GM12872 (cell line): ENCODE results near the gene APPBP2.

Experiments used
- TF ChIP-seq, protein P1 (sequence below): IDR thresholded peaks from 3 replicates; pipeline ENCODE4 v1.5.1; 2011; ENCODE audit warnings: low read depth, mild to moderate bottlenecking, low read length, moderate library complexity; ENCODE audit not compliant: insufficient read depth

The APPBP2 gene

DNA sequence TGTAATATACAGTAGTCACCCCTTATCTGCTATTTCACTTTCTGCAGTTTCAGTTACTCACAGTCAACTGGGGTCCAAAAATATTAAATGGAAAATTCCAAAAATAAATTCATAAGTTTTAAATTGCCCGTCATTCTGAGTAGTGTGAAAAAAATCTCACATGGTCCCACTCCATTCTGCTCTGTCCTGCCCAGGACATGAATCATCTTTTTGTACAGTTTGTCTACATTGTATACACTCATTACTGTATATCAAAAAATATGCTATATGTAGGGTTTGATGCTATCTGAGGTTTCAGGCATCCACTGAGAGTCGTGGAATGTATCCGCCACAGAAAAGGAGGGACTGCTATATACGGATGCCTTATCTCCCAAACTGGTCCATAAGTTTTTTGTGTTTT lies 16.0 kb upstream of the APPBP2 start:
- TF ChIP-seq, protein P1, sequence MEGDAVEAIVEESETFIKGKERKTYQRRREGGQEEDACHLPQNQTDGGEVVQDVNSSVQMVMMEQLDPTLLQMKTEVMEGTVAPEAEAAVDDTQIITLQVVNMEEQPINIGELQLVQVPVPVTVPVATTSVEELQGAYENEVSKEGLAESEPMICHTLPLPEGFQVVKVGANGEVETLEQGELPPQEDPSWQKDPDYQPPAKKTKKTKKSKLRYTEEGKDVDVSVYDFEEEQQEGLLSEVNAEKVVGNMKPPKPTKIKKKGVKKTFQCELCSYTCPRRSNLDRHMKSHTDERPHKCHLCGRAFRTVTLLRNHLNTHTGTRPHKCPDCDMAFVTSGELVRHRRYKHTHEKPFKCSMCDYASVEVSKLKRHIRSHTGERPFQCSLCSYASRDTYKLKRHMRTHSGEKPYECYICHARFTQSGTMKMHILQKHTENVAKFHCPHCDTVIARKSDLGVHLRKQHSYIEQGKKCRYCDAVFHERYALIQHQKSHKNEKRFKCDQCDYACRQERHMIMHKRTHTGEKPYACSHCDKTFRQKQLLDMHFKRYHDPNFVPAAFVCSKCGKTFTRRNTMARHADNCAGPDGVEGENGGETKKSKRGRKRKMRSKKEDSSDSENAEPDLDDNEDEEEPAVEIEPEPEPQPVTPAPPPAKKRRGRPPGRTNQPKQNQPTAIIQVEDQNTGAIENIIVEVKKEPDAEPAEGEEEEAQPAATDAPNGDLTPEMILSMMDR, result no peak

DNA sequence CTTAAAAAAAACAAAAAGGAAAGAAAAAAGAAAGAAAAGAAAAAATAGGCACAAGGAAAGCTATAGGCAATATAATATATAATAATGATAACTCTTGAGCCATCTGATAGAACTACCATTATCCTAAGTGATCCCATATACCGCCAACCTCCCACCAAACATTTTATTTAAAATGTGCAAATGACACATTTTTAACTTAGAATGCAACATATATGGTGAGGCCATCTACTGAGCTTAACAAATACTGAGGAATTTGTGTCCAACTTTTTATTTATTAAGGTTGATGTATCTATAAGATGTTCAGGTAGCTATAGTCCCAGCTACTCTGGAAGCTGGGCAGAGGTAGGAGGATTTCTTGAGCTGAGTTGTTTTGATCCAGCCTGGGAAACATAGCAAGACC lies 14.4 kb upstream of the APPBP2 start:
- TF ChIP-seq, protein P1, result no peak

DNA sequence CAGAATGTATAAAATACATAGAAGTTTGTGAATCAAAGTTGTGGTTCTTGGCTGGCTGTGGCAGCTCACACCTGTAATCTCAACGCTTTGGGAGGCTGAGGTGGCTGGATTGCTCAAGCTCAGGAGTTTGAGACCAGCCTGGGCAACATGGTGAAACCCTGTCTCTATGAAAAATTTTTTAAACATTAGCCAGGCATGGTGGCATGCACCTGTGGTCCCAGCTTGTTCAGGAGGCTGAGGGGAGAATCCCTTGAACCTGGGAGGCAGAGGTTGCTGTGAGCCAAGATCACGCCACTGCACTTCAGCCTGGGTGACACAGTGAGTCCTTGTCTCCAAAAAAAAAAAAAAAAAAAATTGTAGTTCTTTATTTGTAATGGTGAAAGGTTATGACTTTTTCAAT lies 13.8 kb upstream of the APPBP2 start:
- TF ChIP-seq, protein P1, result no peak

DNA sequence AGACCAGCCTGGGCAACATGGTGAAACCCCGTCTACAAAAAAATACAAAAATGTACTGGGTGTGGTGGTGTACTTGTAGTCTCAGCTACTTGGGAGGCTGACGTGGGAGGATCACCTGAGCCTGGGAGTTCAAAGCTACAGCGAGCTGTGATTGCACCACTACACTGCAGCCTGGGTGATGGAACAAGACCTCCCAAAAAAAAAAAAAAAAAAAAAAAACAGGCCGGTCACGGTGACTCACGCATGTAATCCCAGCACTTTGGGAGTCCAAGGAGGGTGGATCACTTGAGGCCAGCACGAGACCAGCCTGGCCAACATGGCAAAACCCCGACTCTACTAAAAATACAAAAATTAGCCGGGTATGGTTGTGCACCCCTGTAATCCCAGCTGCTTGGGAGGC lies 12.7 kb upstream of the APPBP2 start:
- TF ChIP-seq, protein P1, result no peak

DNA sequence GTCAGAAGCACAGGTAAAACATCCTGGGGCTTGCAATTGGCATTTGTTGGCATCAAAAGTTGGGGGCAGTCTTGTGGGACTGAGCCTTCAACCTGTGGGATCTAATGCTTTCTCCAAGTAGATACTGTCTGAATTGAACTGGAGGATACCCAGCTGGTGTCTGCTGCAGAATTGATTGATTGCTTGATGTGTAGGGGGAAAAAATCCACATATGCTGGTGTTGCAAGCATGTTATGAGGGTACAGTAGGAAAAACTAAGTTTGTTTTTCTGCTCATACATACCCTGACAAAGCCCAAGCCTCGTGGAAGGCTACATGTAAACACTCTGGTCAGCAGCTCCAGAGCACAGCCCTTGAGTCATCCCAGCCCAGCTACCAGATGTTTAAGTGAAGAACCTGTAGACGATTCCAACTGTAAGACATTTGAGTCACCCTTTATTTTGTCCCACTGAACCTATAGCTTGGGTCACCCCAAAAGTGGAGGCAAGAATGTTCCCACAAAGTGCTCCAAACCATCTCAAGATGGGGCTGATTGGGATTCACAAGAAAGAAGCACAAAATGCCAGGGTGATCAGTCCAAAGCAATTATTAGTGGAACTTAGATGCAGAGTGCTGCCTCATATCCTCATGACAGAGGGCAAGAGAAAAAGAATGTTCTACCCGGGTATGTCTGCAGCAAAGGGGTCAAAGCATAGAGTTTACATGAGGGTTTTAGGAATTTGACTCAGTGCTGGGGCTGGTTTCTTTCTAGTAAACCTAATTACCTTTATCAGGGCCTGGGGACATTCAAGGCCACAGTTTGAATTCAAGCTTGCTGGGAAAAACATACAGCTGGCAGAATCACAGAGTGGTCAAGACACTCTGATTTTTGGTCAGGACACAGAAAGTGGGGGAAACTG lies 9.6 kb upstream of the APPBP2 start:
- TF ChIP-seq, protein P1, result no peak

DNA sequence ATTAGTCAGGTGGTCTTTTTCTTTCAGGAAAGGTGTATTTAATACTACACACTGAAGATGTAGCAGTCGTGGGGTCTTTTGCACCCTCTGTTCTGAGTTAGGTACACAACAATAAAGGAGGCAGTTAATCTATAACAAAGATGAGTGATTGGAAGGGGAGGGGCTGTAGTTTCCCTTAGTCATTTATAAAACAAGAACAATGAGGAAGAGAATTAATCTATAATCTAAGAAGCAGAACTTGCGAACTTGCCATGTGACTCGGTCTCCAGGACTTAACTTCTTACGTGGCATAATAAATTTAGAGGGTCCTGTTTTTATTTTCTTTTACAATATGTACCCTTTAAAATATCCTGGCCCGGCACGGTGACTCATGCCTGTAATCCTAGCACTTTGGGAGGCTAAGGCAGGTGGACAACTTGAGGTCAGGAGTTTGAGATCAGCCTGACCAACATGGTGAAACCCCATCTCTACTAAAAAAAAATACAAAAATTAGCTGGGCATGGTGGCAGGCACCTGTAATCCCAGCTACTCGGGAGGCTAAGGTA lies 8.6 kb upstream of the APPBP2 start:
- TF ChIP-seq, protein P1, result no peak

DNA sequence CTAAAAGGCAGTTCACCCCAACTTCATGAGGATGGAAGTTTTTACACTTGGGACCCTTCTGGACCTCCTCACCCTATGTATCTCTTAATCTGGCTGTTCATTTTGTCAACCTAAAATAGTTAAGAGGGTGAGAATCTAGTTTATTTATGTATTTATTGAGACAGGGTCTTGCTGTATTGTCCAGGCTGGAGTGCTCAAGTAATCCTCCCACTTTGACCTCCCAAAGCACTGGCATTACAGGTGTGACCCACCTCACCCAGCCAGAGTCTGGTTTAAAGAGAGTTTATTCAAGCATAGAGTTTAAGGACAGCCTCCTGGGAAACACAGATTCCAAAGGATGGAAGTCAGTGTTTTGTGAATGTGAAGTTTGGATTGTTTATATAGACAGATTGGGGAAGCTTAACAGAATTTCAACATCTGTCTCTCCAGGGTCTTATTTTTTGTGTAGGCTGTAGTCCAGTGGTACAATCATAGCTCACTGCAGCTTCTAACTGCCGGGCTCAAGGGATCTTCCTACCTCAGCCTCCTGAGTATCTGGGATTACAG lies 8.0 kb upstream of the APPBP2 start:
- TF ChIP-seq, protein P1, result no peak
